GM23338 (cell line): ENCODE results near the gene CIB1. TPM values are rescaled to one million over a fixed set of nuclear protein-coding genes. Genes with fewer than 3 reads are reported as not detected.

Experiments used
- ATAC-seq: fragments of 200-7000 bp; cut with Tn5 transposase; 3 replicates; pipeline ENCODE4 v1.9.1; 2020
- DNase-seq: peaks from one replicate; pipeline ENCODE4 v3.0.0-alpha.2; 2015; ENCODE audit warnings: low spot score
- H2AFZ ChIP-seq: fragments of 200-600 bp; sonication (generic); 2 replicates; pipeline ENCODE4 v1.8.0; 2016; ENCODE audit warnings: antibody characterized with exemption, mild to moderate bottlenecking, moderate library complexity
- H3F3A ChIP-seq: fragments of 200-600 bp; sonication (generic); replicated peaks from 2 replicates; pipeline ENCODE4 v1.8.0; 2017; ENCODE audit warnings: antibody characterized with exemption, mixed run types, low read depth
- H3K27ac ChIP-seq: fragments of 200-600 bp; sonication (generic); 2 replicates; pipeline ENCODE4 v1.6.1; 2016; ENCODE audit warnings: low read depth
- H3K27me3 ChIP-seq: fragments of 200-600 bp; sonication (generic); 2 replicates; pipeline ENCODE4 v1.8.0; 2016; ENCODE audit warnings: mild to moderate bottlenecking, mixed run types, moderate library complexity; ENCODE audit not compliant: insufficient read depth
- H3K36me3 ChIP-seq: fragments of 200-600 bp; sonication (generic); 2 replicates; pipeline ENCODE4 v1.8.0; 2016; ENCODE audit warnings: mild to moderate bottlenecking; ENCODE audit not compliant: insufficient read depth
- H3K4me1 ChIP-seq: fragments of 200-600 bp; sonication (generic); 2 replicates; pipeline ENCODE4 v1.8.0; 2016; ENCODE audit warnings: mild to moderate bottlenecking, moderate library complexity; ENCODE audit not compliant: insufficient read depth
- H3K4me2 ChIP-seq: fragments of 200-600 bp; sonication (generic); 2 replicates; pipeline ENCODE4 v1.7.1; 2017; ENCODE audit warnings: mixed run types
- H3K4me3 ChIP-seq: fragments of 200-600 bp; sonication (generic); 2 replicates; pipeline ENCODE4 v1.6.1; 2016; ENCODE audit warnings: mixed run types
- H3K79me2 ChIP-seq: fragments of 200-600 bp; sonication (generic); replicated peaks from 2 replicates; pipeline ENCODE4 v1.8.0; 2017; ENCODE audit warnings: mild to moderate bottlenecking; ENCODE audit not compliant: insufficient read depth
- H3K9me2 ChIP-seq: fragments of 200-600 bp; sonication (generic); 2 replicates; pipeline ENCODE4 v1.8.0; 2017; ENCODE audit not compliant: insufficient read depth
- H4K20me1 ChIP-seq: fragments of 200-600 bp; sonication (generic); replicated peaks from 2 replicates; pipeline ENCODE4 v1.8.0; 2017; ENCODE audit warnings: mild to moderate bottlenecking; ENCODE audit not compliant: insufficient read depth
- H3K27ac Mint-ChIP-seq: 2 replicates; pipeline ENCODE4 v1.8.0; 2020; ENCODE audit warnings: inconsistent platforms, mild to moderate bottlenecking, moderate library complexity, mixed read lengths
- H3K27me3 Mint-ChIP-seq: 3 replicates; pipeline ENCODE4 v1.8.0; 2022; ENCODE audit warnings: low read depth, mild to moderate bottlenecking, moderate library complexity, mixed read lengths, inconsistent platforms; ENCODE audit not compliant: insufficient read depth, poor library complexity
- H3K36me3 Mint-ChIP-seq: 3 replicates; pipeline ENCODE4 v1.8.0; 2021; ENCODE audit warnings: low read depth, mild to moderate bottlenecking, inconsistent platforms, moderate library complexity, mixed read lengths
- H3K4me1 Mint-ChIP-seq: 3 replicates; pipeline ENCODE4 v1.8.0; 2020; ENCODE audit warnings: mild to moderate bottlenecking, inconsistent platforms, mixed read lengths
- H3K4me3 Mint-ChIP-seq: 3 replicates; pipeline ENCODE4 v1.8.0; 2021; ENCODE audit warnings: moderate library complexity, mild to moderate bottlenecking, inconsistent platforms, mixed read lengths
- H3K9me3 Mint-ChIP-seq: 3 replicates; pipeline ENCODE4 v1.8.0; 2020; ENCODE audit warnings: moderate library complexity, mild to moderate bottlenecking, inconsistent platforms, mixed read lengths
- CREB1 ChIP-seq: fragments of 250-450 bp; sonication (Bioruptor Pico); IDR thresholded peaks from 2 replicates; pipeline ENCODE4 v1.5.0; 2020; ENCODE audit warnings: low read depth, mild to moderate bottlenecking, moderate library complexity
- CTCF ChIP-seq, 2 experiments: fragments of 200-600 bp in 1 of 2; sonication (generic) in 1 of 2; conservative IDR thresholded peaks; 2 replicates each; pipeline versions ENCODE4 v1.5.1 to v1.6.1; 2016 to 2017; ENCODE audit warnings: antibody characterized with exemption in 2 of 2, low read depth in 2 of 2, mild to moderate bottlenecking in 2 of 2, moderate library complexity in 1 of 2
- ETS1 ChIP-seq: IDR thresholded peaks from 2 replicates; pipeline ENCODE4 v1.6.1; 2016; ENCODE audit warnings: antibody characterized with exemption
- EZH2 ChIP-seq: fragments of 200-600 bp; sonication (generic); IDR thresholded peaks from one replicate; pipeline ENCODE4 v1.8.0; 2017; ENCODE audit warnings: antibody characterized with exemption, mild to moderate bottlenecking, low read depth; ENCODE audit not compliant: unreplicated experiment
- EZH2phosphoT487 ChIP-seq: fragments of 200-600 bp; sonication (generic); IDR thresholded peaks from one replicate; pipeline ENCODE4 v1.8.1; 2018; ENCODE audit warnings: antibody characterized with exemption; ENCODE audit not compliant: unreplicated experiment
- JUNB ChIP-seq: IDR thresholded peaks from one replicate; pipeline ENCODE4 v1.6.1; 2016; ENCODE audit warnings: antibody characterized with exemption; ENCODE audit not compliant: unreplicated experiment
- NANOG ChIP-seq: IDR thresholded peaks from 2 replicates; pipeline ENCODE4 v1.6.1; 2016; ENCODE audit warnings: antibody characterized with exemption, borderline replicate concordance
- POLR2AphosphoS5 ChIP-seq: IDR thresholded peaks from 2 replicates; pipeline ENCODE4 v1.6.1; 2016; ENCODE audit warnings: antibody characterized with exemption, low read depth
- REST ChIP-seq: IDR thresholded peaks from one replicate; pipeline ENCODE4 v1.6.1; 2018; ENCODE audit warnings: antibody characterized with exemption; ENCODE audit not compliant: unreplicated experiment
- STAT1 ChIP-seq: IDR thresholded peaks from one replicate; pipeline ENCODE4 v1.6.1; 2016; ENCODE audit warnings: antibody characterized with exemption; ENCODE audit not compliant: unreplicated experiment
- ZNF114 ChIP-seq: fragments of 250-450 bp; sonication (Bioruptor Pico); IDR thresholded peaks from 2 replicates; pipeline ENCODE4 v1.5.0; 2020; ENCODE audit warnings: mild to moderate bottlenecking, moderate library complexity
- ZNF331 ChIP-seq: fragments of 250-450 bp; sonication (Bioruptor Pico); IDR thresholded peaks from 2 replicates; pipeline ENCODE4 v1.5.0; 2020; ENCODE audit warnings: low read depth, mild to moderate bottlenecking, moderate library complexity
- ZNF462 ChIP-seq: fragments of 250-450 bp; sonication (Bioruptor Pico); IDR thresholded peaks from 2 replicates; pipeline ENCODE4 v1.5.0; 2020; ENCODE audit warnings: mild to moderate bottlenecking, moderate library complexity
- polyA plus RNA-seq: library from polyadenylated mRNA; unstranded; fragments of >200 nt; fragmentation: Nextera tagmentation; extraction: Ambion mirVana; gene quantifications from 2 replicates; pipeline ENCODE4 v1.2.1, GENCODE V29; 2016
- total RNA-seq: library from RNA; depleted of rRNA; stranded (reverse); fragments of >200 nt; shearing (Covaris generic); gene quantifications from 2 replicates; pipeline ENCODE4 v1.2.3, GENCODE V29; 2014

Gene CIB1
- total and polyA plus RNA-seq, 2 experiments from 2014 or later = 9.8 to 35.9 TPM

GRCh38 chr15:90205886-90206285, 27.9 kb downstream of the CIB1 start:
- no peak overlapping the region for H3K27ac Mint-ChIP-seq
- Histone ChIP-seq H3K4me2 (no peak overlapping the region), H3K27ac (no peak overlapping the region), H2AFZ (no peak overlapping the region), H3K27me3 (no peaks in the 10 kb centered on the region), H3K79me2 (peaks cover 47% of the 10 kb centered on the region), H3K36me3 (no peaks in the 10 kb centered on the region), H3K4me3 (no peak overlapping the region), H3K9me2 (no peaks in the 10 kb centered on the region), H4K20me1 (peaks cover 21% of the 10 kb centered on the region), H3K4me1 (peaks cover 5% of the 10 kb centered on the region; the same call in 1 of the 2 replicates), H3F3A (no peaks in the 10 kb centered on the region)
- no peak for TF ChIP-seq REST
- TF ChIP-seq CTCF (conservative IDR thresholded peaks at IDR 0.05; ENCODE audit: low read depth in 2 of 2) = no peak
- no peak for TF ChIP-seq EZH2phosphoT487
- no peak for TF ChIP-seq NANOG
- TF ChIP-seq ZNF114 = no peak
- no peak for TF ChIP-seq CREB1
- TF ChIP-seq ZNF331 (CRISPR knock-in tag) = no peak
- no peak for TF ChIP-seq STAT1
- no peak for TF ChIP-seq JUNB
- TF ChIP-seq ZNF462 (CRISPR knock-in tag) = no peak
- no peak for TF ChIP-seq ETS1
- no peak for TF ChIP-seq EZH2
- no peak for TF ChIP-seq POLR2AphosphoS5
- H3K4me1 Mint-ChIP-seq = peaks cover 14% of the 10 kb centered on the region
- peaks cover 11% of the 10 kb centered on the region; the same call in 2 of the 3 replicates for H3K36me3 Mint-ChIP-seq
- no peak for ATAC-seq
- no peak for DNase-seq
- H3K4me3 Mint-ChIP-seq = no peak overlapping the region
- H3K27me3 Mint-ChIP-seq = peaks cover 16% of the 10 kb centered on the region
- H3K9me3 Mint-ChIP-seq = no peaks in the 10 kb centered on the region
